ENCODE data around the gene SKOR2. TPM values are rescaled to one million over a fixed set of nuclear protein-coding genes. Genes with fewer than 3 reads are reported as not detected.

The SKOR2 gene
- total and polyA plus RNA-seq, 2 of the 13 experiments (the other 11 are each of a cell fraction or from before 2014, with no cell fraction given): not detected

- no peak for TF ChIP-seq NR2C2 (CRISPR knock-in tag; IDR thresholded peaks at IDR 0.05; ENCODE audit: borderline replicate concordance)
- TF ChIP-seq ZNF629 (CRISPR knock-in tag; conservative IDR thresholded peaks at IDR 0.05): no peak
- no peak for TF ChIP-seq NFYC (CRISPR knock-in tag; IDR thresholded peaks at IDR 0.05)
- no peak for TF ChIP-seq ZNF709 (CRISPR knock-in tag; IDR thresholded peaks at IDR 0.05)
- TF ChIP-seq ZNF614 (CRISPR knock-in tag; IDR thresholded peaks at IDR 0.05; ENCODE audit: borderline replicate concordance): no peak
- TF ChIP-seq NFE2 (CRISPR knock-in tag; IDR thresholded peaks at IDR 0.05): no peak
- 0 out of 2 replicates have a peak, but pooled peaks have one; percentile 24 for TF ChIP-seq CEBPB (IDR thresholded peaks at IDR 0.05; ENCODE audit: borderline replicate concordance, low read depth, low read length)
- TF ChIP-seq TIGD3 (CRISPR knock-in tag; IDR thresholded peaks at IDR 0.05; ENCODE audit: borderline replicate concordance): no peak
- no peak for TF ChIP-seq SIN3B (IDR thresholded peaks at IDR 0.05; ENCODE audit: low read length)
- TF ChIP-seq FOSL1 (CRISPR knock-in tag; IDR thresholded peaks at IDR 0.05; ENCODE audit: borderline replicate concordance): no peak
- TF ChIP-seq AKAP8 (CRISPR knock-in tag; IDR thresholded peaks at IDR 0.05): no peak
- TF ChIP-seq CEBPG (CRISPR knock-in tag; IDR thresholded peaks at IDR 0.05): peak; percentile 63
- no peak for TF ChIP-seq ZNF674 (CRISPR knock-in tag; IDR thresholded peaks at IDR 0.05; ENCODE audit: low read depth)
- no peak for TF ChIP-seq ZNF576 (CRISPR knock-in tag; IDR thresholded peaks at IDR 0.05)
- no peak for TF ChIP-seq TFDP2 (CRISPR knock-in tag; IDR thresholded peaks at IDR 0.05)
- TF ChIP-seq NFKBIZ (CRISPR knock-in tag; IDR thresholded peaks at IDR 0.05): no peak
- TF ChIP-seq RNF219 (CRISPR knock-in tag; IDR thresholded peaks at IDR 0.05): no peak
- no peak for TF ChIP-seq FOSL2 (CRISPR knock-in tag; IDR thresholded peaks at IDR 0.05)
- TF ChIP-seq LCORL (IDR thresholded peaks at IDR 0.05): no peak
- no peak for TF ChIP-seq LCORL (CRISPR knock-in tag; IDR thresholded peaks at IDR 0.05)
- no peak for TF ChIP-seq ZNF333 (CRISPR knock-in tag; IDR thresholded peaks at IDR 0.05; ENCODE audit: borderline replicate concordance)
- TF ChIP-seq SRSF1 (optimal IDR thresholded peaks at IDR 0.05; ENCODE audit: low read depth, low read length): no peak
- TF ChIP-seq TEF (CRISPR knock-in tag; IDR thresholded peaks at IDR 0.05): no peak
- TF ChIP-seq, protein P1, sequence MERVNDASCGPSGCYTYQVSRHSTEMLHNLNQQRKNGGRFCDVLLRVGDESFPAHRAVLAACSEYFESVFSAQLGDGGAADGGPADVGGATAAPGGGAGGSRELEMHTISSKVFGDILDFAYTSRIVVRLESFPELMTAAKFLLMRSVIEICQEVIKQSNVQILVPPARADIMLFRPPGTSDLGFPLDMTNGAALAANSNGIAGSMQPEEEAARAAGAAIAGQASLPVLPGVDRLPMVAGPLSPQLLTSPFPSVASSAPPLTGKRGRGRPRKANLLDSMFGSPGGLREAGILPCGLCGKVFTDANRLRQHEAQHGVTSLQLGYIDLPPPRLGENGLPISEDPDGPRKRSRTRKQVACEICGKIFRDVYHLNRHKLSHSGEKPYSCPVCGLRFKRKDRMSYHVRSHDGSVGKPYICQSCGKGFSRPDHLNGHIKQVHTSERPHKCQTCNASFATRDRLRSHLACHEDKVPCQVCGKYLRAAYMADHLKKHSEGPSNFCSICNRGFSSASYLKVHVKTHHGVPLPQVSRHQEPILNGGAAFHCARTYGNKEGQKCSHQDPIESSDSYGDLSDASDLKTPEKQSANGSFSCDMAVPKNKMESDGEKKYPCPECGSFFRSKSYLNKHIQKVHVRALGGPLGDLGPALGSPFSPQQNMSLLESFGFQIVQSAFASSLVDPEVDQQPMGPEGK (CRISPR knock-in tag; IDR thresholded peaks at IDR 0.05): no peak
These were observed 76.1 kb downstream of the SKOR2 start (continued) for GRCh38 chr18:47175283-47175897.

Data from HepG2 (cell line).